ENCODE results near the gene HHIPL1. TPM values are rescaled to one million over a fixed set of nuclear protein-coding genes. Genes with fewer than 3 reads are reported as not detected.

Gene HHIPL1
- total and polyA plus RNA-seq, 10 donors, result 0.43 to 4.2 (median 2.7) TPM

- Histone ChIP-seq H3K4me3 (no peak overlapping the region), H3K9me3 (no peaks in the 10 kb centered on the region), H3K27me3 (replicated peaks in 1 of 7) (peaks cover 0 to 56% (median 3%) of the 10 kb centered on the region in 7 donors), H3K27ac (no peak overlapping the region), H3K4me1 (peaks cover 0 to 14% (median 0%) of the 10 kb centered on the region in 6 donors), H3K36me3 (no peaks in the 10 kb centered on the region)
- TF ChIP-seq POLR2A (IDR thresholded peaks at IDR 0.05), result no peak
- TF ChIP-seq POLR2AphosphoS5 (IDR thresholded peaks at IDR 0.05), result no peak
- TF ChIP-seq, protein P1, sequence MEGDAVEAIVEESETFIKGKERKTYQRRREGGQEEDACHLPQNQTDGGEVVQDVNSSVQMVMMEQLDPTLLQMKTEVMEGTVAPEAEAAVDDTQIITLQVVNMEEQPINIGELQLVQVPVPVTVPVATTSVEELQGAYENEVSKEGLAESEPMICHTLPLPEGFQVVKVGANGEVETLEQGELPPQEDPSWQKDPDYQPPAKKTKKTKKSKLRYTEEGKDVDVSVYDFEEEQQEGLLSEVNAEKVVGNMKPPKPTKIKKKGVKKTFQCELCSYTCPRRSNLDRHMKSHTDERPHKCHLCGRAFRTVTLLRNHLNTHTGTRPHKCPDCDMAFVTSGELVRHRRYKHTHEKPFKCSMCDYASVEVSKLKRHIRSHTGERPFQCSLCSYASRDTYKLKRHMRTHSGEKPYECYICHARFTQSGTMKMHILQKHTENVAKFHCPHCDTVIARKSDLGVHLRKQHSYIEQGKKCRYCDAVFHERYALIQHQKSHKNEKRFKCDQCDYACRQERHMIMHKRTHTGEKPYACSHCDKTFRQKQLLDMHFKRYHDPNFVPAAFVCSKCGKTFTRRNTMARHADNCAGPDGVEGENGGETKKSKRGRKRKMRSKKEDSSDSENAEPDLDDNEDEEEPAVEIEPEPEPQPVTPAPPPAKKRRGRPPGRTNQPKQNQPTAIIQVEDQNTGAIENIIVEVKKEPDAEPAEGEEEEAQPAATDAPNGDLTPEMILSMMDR (IDR thresholded peaks at IDR 0.05 in 8 of 11, conservative IDR thresholded peaks at IDR 0.05 in 3 of 11), result no peak
- DNase-seq, result no peak
- intact Hi-C loops (cut with DNase I; ENCODE audit: low total_unique reads), result no loop called here
- WGBS, 5 donors, result 86 to 92% (median 87%) methylated on average over 13 of the region's 13 CpGs
Measured at GRCh38 chr14:99691111-99691885, 46.4 kb downstream of the HHIPL1 start.

- H3K27ac ChIP-seq, result no peak overlapping the region
- H3K4me3 ChIP-seq, result no peak overlapping the region
- intact Hi-C loops (cut with DNase I; ENCODE audit: low total_unique reads), result no loop called here
- peaks cover 0 to 8% (median 2%) of the 10 kb centered on the region in 6 donors for H3K4me1 ChIP-seq
- H3K27me3 ChIP-seq (replicated peaks in 1 of 7), result peaks cover 0 to 34% (median 3%) of the 10 kb centered on the region in 7 donors
- no peak for DNase-seq
- 74 to 97% (median 80%) methylated on average over 3 of the region's 3 CpGs for WGBS, 5 donors
- TF ChIP-seq, protein P1 (IDR thresholded peaks at IDR 0.05 in 8 of 11, conservative IDR thresholded peaks at IDR 0.05 in 3 of 11), result no peak
- no peak for TF ChIP-seq POLR2A (IDR thresholded peaks at IDR 0.05)
- TF ChIP-seq POLR2AphosphoS5 (IDR thresholded peaks at IDR 0.05), result no peak
- no peaks in the 10 kb centered on the region for H3K9me3 ChIP-seq
- no peaks in the 10 kb centered on the region for H3K36me3 ChIP-seq
Measured at GRCh38 chr14:99693918-99694317, 49.0 kb downstream of the HHIPL1 start.

GRCh38 chr14:99696929-99697328 lies 52.0 kb downstream of the HHIPL1 start:
- Histone ChIP-seq H3K9me3 (peaks cover 0 to 3% (median 1%) of the 10 kb centered on the region in 8 donors), H3K27me3 (replicated peaks in 1 of 7) (peaks cover 0 to 6% (median 0%) of the 10 kb centered on the region in 7 donors), H3K27ac (no peak overlapping the region), H3K4me3 (no peak overlapping the region), H3K36me3 (no peaks in the 10 kb centered on the region), H3K4me1 (peaks cover 0 to 9% (median 2%) of the 10 kb centered on the region in 6 donors)
- WGBS, 5 donors, result 83 to 93% (median 90%) methylated on average over 4 of the region's 4 CpGs
- no peak for TF ChIP-seq POLR2AphosphoS5 (IDR thresholded peaks at IDR 0.05)
- TF ChIP-seq, protein P1 (IDR thresholded peaks at IDR 0.05 in 8 of 11, conservative IDR thresholded peaks at IDR 0.05 in 3 of 11), result no peak
- TF ChIP-seq POLR2A (IDR thresholded peaks at IDR 0.05), result no peak
- intact Hi-C loops (cut with DNase I; ENCODE audit: low total_unique reads), result no loop called here
- DNase-seq, result no peak

- no peak for TF ChIP-seq POLR2AphosphoS5 (IDR thresholded peaks at IDR 0.05)
- no peak for TF ChIP-seq POLR2A (IDR thresholded peaks at IDR 0.05)
- TF ChIP-seq, protein P1 (IDR thresholded peaks at IDR 0.05 in 8 of 11, conservative IDR thresholded peaks at IDR 0.05 in 3 of 11), result no peak
- 77 to 93% (median 81%) methylated on average over 6 of the region's 6 CpGs for WGBS, 5 donors
- no peak for DNase-seq
Measured at GRCh38 chr14:99698236-99698635, 53.3 kb downstream of the HHIPL1 start.

More at GRCh38 chr14:99698236-99698635, 53.3 kb downstream of the HHIPL1 start:
- intact Hi-C loops (cut with DNase I; ENCODE audit: low total_unique reads), result no loop called here
- Histone ChIP-seq H3K4me1 (peaks cover 0 to 9% (median 2%) of the 10 kb centered on the region in 6 donors), H3K36me3 (no peaks in the 10 kb centered on the region), H3K9me3 (peaks cover under 1 to 16% (median 14%) of the 10 kb centered on the region in 8 donors), H3K27me3 (replicated peaks in 1 of 7) (no peaks in the 10 kb centered on the region), H3K27ac (no peak overlapping the region), H3K4me3 (no peak overlapping the region)

Measured in spleen (tissue), 11 donors.